Activated T-cell treated with anti-CD3 and anti-CD28 coated beads for 48 hours (primary cell): ENCODE measurements around the gene AIMP1.

ENCODE experiments used
- DNase-seq: peaks from one replicate; pipeline ENCODE4 v3.0.0-alpha.2; 2020; ENCODE audit warnings: low read depth

AIMP1 gene

GRCh38 chr4:106315968-106316772 is at the start of gene AIMP1, which contains the start of gene TBCK:
Gene AIMP1 (plus strand): TSS chr4:106316550. CDS start chr4:106325010, 8,460 bp downstream.
Gene TBCK (minus strand): TSS chr4:106316209. CDS start chr4:106308960, 7,249 bp downstream.
- peak; percentile 76 for DNase-seq

GRCh38 chr4:106268786-106269185 is 47.6 kb upstream of the AIMP1 start:
- no peak for DNase-seq

GRCh38 chr4:106269711-106270110 is 46.6 kb upstream of the AIMP1 start:
- DNase-seq = no peak

GRCh38 chr4:106270736-106271135 is 45.6 kb upstream of the AIMP1 start:
- DNase-seq = no peak

GRCh38 chr4:106273831-106274230 is 42.5 kb upstream of the AIMP1 start:
- DNase-seq = no peak

GRCh38 chr4:106277140-106277675 is 39.1 kb upstream of the AIMP1 start:
- DNase-seq = no peak

GRCh38 chr4:106284227-106284626 is 32.1 kb upstream of the AIMP1 start:
- no peak for DNase-seq

GRCh38 chr4:106286611-106287010 is 29.7 kb upstream of the AIMP1 start:
- DNase-seq = no peak

- DNase-seq = no peak
Observed at GRCh38 chr4:106287353-106287969, 28.9 kb upstream of the AIMP1 start.

GRCh38 chr4:106289737-106290136 is 26.6 kb upstream of the AIMP1 start:
- DNase-seq = no peak

- no peak for DNase-seq
Observed at GRCh38 chr4:106291678-106292077, 24.7 kb upstream of the AIMP1 start.

GRCh38 chr4:106294062-106294461 is 22.3 kb upstream of the AIMP1 start:
- no peak for DNase-seq

GRCh38 chr4:106297245-106298035 is 18.9 kb upstream of the AIMP1 start:
- no peak for DNase-seq

- DNase-seq = no peak
Observed at GRCh38 chr4:106299977-106300376, 16.4 kb upstream of the AIMP1 start.

GRCh38 chr4:106301393-106302061 is 14.8 kb upstream of the AIMP1 start:
- no peak for DNase-seq

GRCh38 chr4:106302062-106302438 is 14.3 kb upstream of the AIMP1 start:
- DNase-seq = no peak

GRCh38 chr4:106303548-106304281 is 12.6 kb upstream of the AIMP1 start:
- DNase-seq = no peak

GRCh38 chr4:106304632-106305031 is 11.7 kb upstream of the AIMP1 start:
- DNase-seq = no peak

- DNase-seq = no peak
Observed at GRCh38 chr4:106305435-106306055, 10.8 kb upstream of the AIMP1 start.

- DNase-seq = no peak
Observed at GRCh38 chr4:106306561-106306960, 9.8 kb upstream of the AIMP1 start.

GRCh38 chr4:106312377-106312776 is 4.0 kb upstream of the AIMP1 start:
- DNase-seq = no peak
